GM12891 (cell line): Measurements from ENCODE around the gene SULF2.

Experiments
- POLR2A ChIP-seq: IDR thresholded peaks from 2 replicates; pipeline ENCODE4 v1.6.1; 2011; ENCODE audit warnings: low read depth, low read length, control low read depth
- POLR2AphosphoS5 ChIP-seq: IDR thresholded peaks from 2 replicates; pipeline ENCODE4 v1.6.1; 2011; ENCODE audit warnings: low read depth, low read length, control low read depth

DNA sequence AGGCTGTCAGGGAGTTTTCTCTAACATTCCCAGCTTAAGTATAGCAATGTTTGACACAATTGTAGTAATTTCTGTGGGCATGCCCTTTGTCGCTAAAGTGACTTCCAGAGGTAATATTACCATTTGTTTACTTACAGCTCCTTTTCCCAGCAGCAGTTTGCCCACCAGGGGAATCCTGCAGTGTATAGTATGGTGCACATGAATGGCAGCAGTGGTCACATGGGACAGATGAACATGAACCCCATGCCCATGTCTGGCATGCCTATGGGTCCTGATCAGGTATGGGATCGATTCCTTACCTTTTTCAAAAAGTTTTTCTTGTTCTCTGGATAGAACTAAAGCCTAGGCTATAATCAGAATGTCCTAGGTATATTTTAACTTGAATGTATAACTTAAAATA, 132.5 kb downstream of the SULF2 start:
- TF ChIP-seq POLR2A (no peak), POLR2AphosphoS5 (no peak)
